ENCODE data around the gene TRA2A. TPM values are rescaled to one million over a fixed set of nuclear protein-coding genes. Genes with fewer than 3 reads are reported as not detected.

TRA2A gene
- total RNA-seq, 4 donors from 2014 or later, result 24.6 to 37.9 (median 29.5) TPM

GRCh38 chr7:23467291-23467805, 64.4 kb downstream of the TRA2A start:
- DNase-seq (ENCODE audit: low spot score in 2 of 2), result no peak
- intact Hi-C loops (cut with DNase I; ENCODE audit: low total_unique reads), result no loop called here
- TF ChIP-seq POLR2A (IDR thresholded peaks at IDR 0.05), result no peak
- TF ChIP-seq, protein P1, sequence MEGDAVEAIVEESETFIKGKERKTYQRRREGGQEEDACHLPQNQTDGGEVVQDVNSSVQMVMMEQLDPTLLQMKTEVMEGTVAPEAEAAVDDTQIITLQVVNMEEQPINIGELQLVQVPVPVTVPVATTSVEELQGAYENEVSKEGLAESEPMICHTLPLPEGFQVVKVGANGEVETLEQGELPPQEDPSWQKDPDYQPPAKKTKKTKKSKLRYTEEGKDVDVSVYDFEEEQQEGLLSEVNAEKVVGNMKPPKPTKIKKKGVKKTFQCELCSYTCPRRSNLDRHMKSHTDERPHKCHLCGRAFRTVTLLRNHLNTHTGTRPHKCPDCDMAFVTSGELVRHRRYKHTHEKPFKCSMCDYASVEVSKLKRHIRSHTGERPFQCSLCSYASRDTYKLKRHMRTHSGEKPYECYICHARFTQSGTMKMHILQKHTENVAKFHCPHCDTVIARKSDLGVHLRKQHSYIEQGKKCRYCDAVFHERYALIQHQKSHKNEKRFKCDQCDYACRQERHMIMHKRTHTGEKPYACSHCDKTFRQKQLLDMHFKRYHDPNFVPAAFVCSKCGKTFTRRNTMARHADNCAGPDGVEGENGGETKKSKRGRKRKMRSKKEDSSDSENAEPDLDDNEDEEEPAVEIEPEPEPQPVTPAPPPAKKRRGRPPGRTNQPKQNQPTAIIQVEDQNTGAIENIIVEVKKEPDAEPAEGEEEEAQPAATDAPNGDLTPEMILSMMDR (IDR thresholded peaks at IDR 0.05), result no peak
- H3K4me3 ChIP-seq (ENCODE audit: low read depth, poor library complexity, severe bottlenecking), result no peak overlapping the region
- 33 to 42% methylated on average over 11 of the region's 11 CpGs for WGBS, 2 donors

- TF ChIP-seq POLR2A (IDR thresholded peaks at IDR 0.05), result no peak
- TF ChIP-seq, protein P1 (IDR thresholded peaks at IDR 0.05), result no peak
- H3K4me3 ChIP-seq (ENCODE audit: low read depth, poor library complexity, severe bottlenecking), result no peak overlapping the region
- WGBS, 2 donors, result 18 to 30% methylated on average over 2 of the region's 2 CpGs
- no peak for DNase-seq (ENCODE audit: low spot score in 2 of 2)
- intact Hi-C loops (cut with DNase I; ENCODE audit: low total_unique reads), result no loop called here
These were observed 68.9 kb downstream of the TRA2A start for GRCh38 chr7:23462846-23463245.

- no peak overlapping the region for H3K4me3 ChIP-seq (ENCODE audit: low read depth, poor library complexity, severe bottlenecking)
- intact Hi-C loops (cut with DNase I; ENCODE audit: low total_unique reads), result no loop called here
- TF ChIP-seq POLR2A (IDR thresholded peaks at IDR 0.05), result no peak
- TF ChIP-seq, protein P1 (IDR thresholded peaks at IDR 0.05), result no peak
- DNase-seq (ENCODE audit: low spot score in 2 of 2), result no peak
- 77 to 82% methylated on average over 3 of the region's 3 CpGs for WGBS, 2 donors
These were observed 73.7 kb downstream of the TRA2A start for GRCh38 chr7:23458044-23458443.

DNA sequence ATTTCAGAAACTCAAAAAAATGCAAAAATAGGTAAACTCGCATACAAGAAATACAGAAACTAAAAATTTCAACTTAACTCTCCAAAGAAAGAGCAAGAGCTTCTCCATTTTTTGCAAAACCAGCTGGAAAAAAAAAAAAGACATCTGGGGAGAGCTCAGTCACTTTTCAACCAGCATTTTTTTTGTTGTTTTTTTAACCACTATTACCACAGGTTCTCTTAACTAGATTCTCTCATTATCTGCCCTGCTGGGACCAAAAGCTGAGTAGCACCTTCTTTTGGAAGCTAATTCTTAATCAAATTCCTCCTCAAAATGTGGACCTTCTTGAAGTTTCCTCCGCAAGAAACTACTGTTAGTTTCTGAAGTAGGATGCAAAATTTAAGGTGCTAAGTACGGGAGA, 75.7 kb downstream of the TRA2A start:
- DNase-seq (ENCODE audit: low spot score in 2 of 2), result no peak
- no peak overlapping the region for H3K4me3 ChIP-seq (ENCODE audit: low read depth, poor library complexity, severe bottlenecking)
- TF ChIP-seq, protein P1 (IDR thresholded peaks at IDR 0.05), result no peak
- TF ChIP-seq POLR2A (IDR thresholded peaks at IDR 0.05), result no peak
- intact Hi-C loops (cut with DNase I; ENCODE audit: low total_unique reads), result no loop called here
- 90 to 91% methylated on average over 3 of the region's 3 CpGs for WGBS, 2 donors

DNA sequence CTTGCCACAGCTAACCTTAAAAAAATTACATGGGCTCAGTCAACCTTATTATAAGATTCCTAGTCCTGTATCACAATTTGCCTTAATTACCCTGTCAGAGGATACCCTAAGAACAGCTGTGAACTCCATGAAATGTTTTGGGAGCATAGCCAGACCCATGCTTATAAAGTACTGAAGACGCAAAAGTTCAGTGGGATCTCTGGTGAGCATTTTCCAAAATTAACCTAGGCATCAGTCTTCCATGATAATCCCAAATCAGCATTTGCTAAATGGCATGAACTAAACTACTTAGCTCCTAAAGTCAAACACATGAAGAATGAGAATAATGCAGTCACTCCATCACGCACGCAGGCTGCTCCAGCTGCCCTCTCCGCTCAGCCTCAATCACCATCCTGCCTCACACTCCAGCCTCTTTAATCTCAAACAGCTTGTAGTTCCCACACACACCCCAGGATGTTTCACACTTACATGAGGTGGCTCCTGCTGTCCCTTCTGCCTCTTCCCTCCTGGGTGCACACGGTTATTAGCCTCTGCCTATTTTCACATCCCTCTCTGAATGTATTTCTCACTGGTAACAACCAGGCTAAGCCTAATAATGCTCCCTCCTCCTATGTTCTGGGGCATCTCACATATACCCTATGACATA, 76.8 kb downstream of the TRA2A start:
- no peak for DNase-seq (ENCODE audit: low spot score in 2 of 2)
- TF ChIP-seq POLR2A (IDR thresholded peaks at IDR 0.05), result no peak
- H3K4me3 ChIP-seq (ENCODE audit: low read depth, poor library complexity, severe bottlenecking), result no peak overlapping the region
- intact Hi-C loops (cut with DNase I; ENCODE audit: low total_unique reads), result no loop called here
- 84 to 89% methylated on average over 5 of the region's 5 CpGs for WGBS, 2 donors

Other genes starting within 250 kb of the TRA2A start
- 10 to 100 TPM; 32.1 to 47.6 (median 35.2) TPM for gene MALSU1, start 232.6 kb downstream of the TRA2A start, total RNA-seq
- gene IGF2BP3, start 61.5 kb downstream of the TRA2A start, total RNA-seq, result under 1 TPM in 1 of 4 donors, not detected in 3; 0.15 TPM
- 10 to 100 TPM; 12.3 to 25.3 (median 15.8) TPM for gene CCDC126, start 65.4 kb upstream of the TRA2A start, total RNA-seq
- gene FAM221A, start 148.2 kb upstream of the TRA2A start, total RNA-seq, result 1 to 10 TPM; 4.8 to 8.7 (median 6.8) TPM
- under 1 TPM in 3 of 4 donors, not detected in 1; 0.08 to 0.78 (median 0.27) TPM for gene STK31, start 178.2 kb upstream of the TRA2A start, total RNA-seq